Measurements from ENCODE around the gene WDR72.
"Not testable (repeated sequence)": the region's sequence is repeated elsewhere in the genome, so short reads cannot be mapped to it uniquely, and the experiment has no call there.

WDR72 gene

GRCh38 chr15:53695365-53695764 lies 64.1 kb downstream of the WDR72 start:
- DNase-seq (ENCODE audit: low spot score): no peak

- DNase-seq (ENCODE audit: low spot score): no peak
These were observed 65.0 kb downstream of the WDR72 start for GRCh38 chr15:53694476-53694874.

GRCh38 chr15:53693729-53694475 lies 65.6 kb downstream of the WDR72 start:
- no peak for DNase-seq (ENCODE audit: low spot score)

- not testable (repeated sequence) for DNase-seq (ENCODE audit: low spot score)
These were observed 75.3 kb downstream of the WDR72 start for GRCh38 chr15:53684162-53684561.

- DNase-seq (ENCODE audit: low spot score): no peak
These were observed 78.4 kb downstream of the WDR72 start for GRCh38 chr15:53681056-53681455.

- no peak for DNase-seq (ENCODE audit: low spot score)
These were observed 83.6 kb downstream of the WDR72 start for GRCh38 chr15:53675832-53676231.

- no peak for DNase-seq (ENCODE audit: low spot score)
These were observed 87.9 kb downstream of the WDR72 start for GRCh38 chr15:53671545-53671944.

GRCh38 chr15:53670701-53671100 lies 88.8 kb downstream of the WDR72 start:
- no peak for DNase-seq (ENCODE audit: low spot score)

- DNase-seq (ENCODE audit: low spot score): no peak
These were observed 93.5 kb downstream of the WDR72 start for GRCh38 chr15:53665930-53666329.

GRCh38 chr15:53658827-53659555 lies 100.5 kb downstream of the WDR72 start:
- DNase-seq (ENCODE audit: low spot score): no peak

GRCh38 chr15:53658255-53658654 lies 101.2 kb downstream of the WDR72 start:
- no peak for DNase-seq (ENCODE audit: low spot score)

GRCh38 chr15:53648934-53649333 lies 110.5 kb downstream of the WDR72 start:
- DNase-seq (ENCODE audit: low spot score): no peak

- no peak for DNase-seq (ENCODE audit: low spot score)
These were observed 114.8 kb downstream of the WDR72 start for GRCh38 chr15:53644660-53645059.

GRCh38 chr15:53634517-53635106 lies 124.9 kb downstream of the WDR72 start:
- DNase-seq (ENCODE audit: low spot score): no peak

- DNase-seq (ENCODE audit: low spot score): no peak
These were observed 132.2 kb downstream of the WDR72 start for GRCh38 chr15:53627279-53627678.

GRCh38 chr15:53625962-53626845 lies 133.3 kb downstream of the WDR72 start:
- DNase-seq (ENCODE audit: low spot score): no peak

- DNase-seq (ENCODE audit: low spot score): no peak
These were observed 134.2 kb downstream of the WDR72 start for GRCh38 chr15:53625260-53625659.

- no peak for DNase-seq (ENCODE audit: low spot score)
These were observed 141.0 kb downstream of the WDR72 start for GRCh38 chr15:53618461-53618860.

- no peak for DNase-seq (ENCODE audit: low spot score)
These were observed 148.1 kb downstream of the WDR72 start for GRCh38 chr15:53611145-53611920.

GRCh38 chr15:53591041-53591440 lies 168.4 kb downstream of the WDR72 start:
- no peak for DNase-seq (ENCODE audit: low spot score)

- DNase-seq (ENCODE audit: low spot score): no peak
These were observed 169.1 kb downstream of the WDR72 start for GRCh38 chr15:53590380-53590779.

Data from NAMALWA (cell line).